GM10248 (cell line): ENCODE data around the gene MESD.

ENCODE experiments used
- CTCF ChIA-PET: fragments of 300-600 bp; sonication (Branson Sonifier 250); formaldehyde crosslinking; extraction: SDS; loops from one replicate; lab custom pipeline; 2021; ENCODE audit warnings: antibody characterized with exemption; lab: Yijun Ruan, JAX
- POLR2A ChIA-PET: fragments of 350-650 bp; sonication (Branson Sonifier 250); formaldehyde crosslinking; extraction: SDS; loops from one replicate; lab custom pipeline; 2020; ENCODE audit warnings: antibody characterized with exemption; lab: Yijun Ruan, JAX
- DNase-seq: peaks from one replicate; pipeline ENCODE4 v3.0.0; 2012; ENCODE audit errors: extremely low spot score
- CTCF ChIP-seq: IDR thresholded peaks from 2 replicates; pipeline ENCODE4 v1.5.1; 2012; ENCODE audit warnings: mild to moderate bottlenecking, low read depth; ENCODE audit errors: extremely low read depth, missing control alignments, control extremely low read depth

The MESD gene

GRCh38 chr15:80918196-80918783 is 71.3 kb downstream of the MESD start:
- no peak for TF ChIP-seq CTCF
- no peak for DNase-seq
- CTCF ChIA-PET = no interaction called here
- POLR2A ChIA-PET = no interaction called here

- CTCF ChIA-PET = interaction anchor here (1.8 kb wide), 1 partner anchor 350 kb away, joined by 6 read pairs; no protein-coding TSS in a partner anchor
- POLR2A ChIA-PET = no interaction called here
- DNase-seq = no peak
- TF ChIP-seq CTCF = no peak
These were observed 73.6 kb downstream of the MESD start for GRCh38 chr15:80916056-80916455.

- DNase-seq = no peak
- TF ChIP-seq CTCF = no peak
- CTCF ChIA-PET = no interaction called here
- POLR2A ChIA-PET = no interaction called here
These were observed 74.1 kb downstream of the MESD start for GRCh38 chr15:80915472-80915871.

- POLR2A ChIA-PET = interaction anchor here (1.1 kb wide), 1 partner anchor 638 kb away, joined by 4 read pairs; no protein-coding TSS in a partner anchor
These were observed 76.1 kb downstream of the MESD start for GRCh38 chr15:80913541-80913940.

GRCh38 chr15:80912673-80913072 is 76.9 kb downstream of the MESD start:
- DNase-seq = no peak
- TF ChIP-seq CTCF = no peak
- ChIA-PET POLR2A (interaction anchor here (1.1 kb wide), 1 partner anchor 639 kb away, joined by 4 read pairs; no protein-coding TSS in a partner anchor), CTCF (interaction anchor here (1.6 kb wide), 1 partner anchor 11 kb away, joined by 5 read pairs; no protein-coding TSS in a partner anchor)

More at GRCh38 chr15:80913541-80913940, 76.1 kb downstream of the MESD start:
- DNase-seq = no peak
- TF ChIP-seq CTCF = no peak
- CTCF ChIA-PET = interaction anchor here (1.6 kb wide), 1 partner anchor 10 kb away, joined by 5 read pairs; no protein-coding TSS in a partner anchor

GRCh38 chr15:80911821-80912220 is 77.8 kb downstream of the MESD start:
- DNase-seq = no peak
- no peak for TF ChIP-seq CTCF
- POLR2A ChIA-PET = no interaction called here
- CTCF ChIA-PET = interaction anchor here (1.4 kb wide), 1 partner anchor 354 kb away, joined by 3 read pairs; no protein-coding TSS in a partner anchor
